SK-N-SH (cell line): ENCODE data around the gene SH3PXD2A. TPM values are rescaled to one million over a fixed set of nuclear protein-coding genes. Genes with fewer than 3 reads are reported as not detected.
A peak's percentile ranks its signal among the peaks of the same experiment; 100 is the strongest.

Experiments
- CTCF ChIA-PET: fragments of 300-600, 350-600 bp; formaldehyde crosslinking; extraction: SDS; loops from one replicate; lab custom pipeline; 2021; lab: Yijun Ruan, JAX
- POLR2A ChIA-PET: fragments of 350-600 bp; sonication (Branson Sonifier 250); formaldehyde crosslinking; extraction: SDS; loops from one replicate; lab custom pipeline; 2020; ENCODE audit warnings: antibody characterized with exemption, inconsistent platforms; lab: Yijun Ruan, JAX
- DNase-seq: peaks from one replicate; pipeline ENCODE4 v3.0.0; 2012
- H2AFZ ChIP-seq: fragments of 200-600 bp; sonication (generic); 2 replicates; pipeline ENCODE4 v1.8.1; 2016; ENCODE audit warnings: antibody characterized with exemption, mild to moderate bottlenecking, low read depth
- H3F3A ChIP-seq: fragments of 200-600 bp; sonication (generic); replicated peaks from 2 replicates; pipeline ENCODE3; 2016; ENCODE audit warnings: antibody characterized with exemption, mild to moderate bottlenecking; ENCODE audit not compliant: insufficient read depth
- H3K27ac ChIP-seq, 2 experiments: fragments of 200-500 bp in 1 of 2; fragments of 200-600 bp in 1 of 2; sonication (Bioruptor generic) in 1 of 2; sonication (generic), shearing (Covaris generic) in 1 of 2; 2 replicates each; pipeline versions ENCODE4 v1.5.1 to v1.6.1; 2014 to 2016; ENCODE audit warnings: low read depth in 2 of 2, inconsistent platforms in 1 of 2, low read length in 1 of 2, mild to moderate bottlenecking in 1 of 2, mixed read lengths in 1 of 2
- H3K27me3 ChIP-seq: fragments of 200-600 bp; sonication (generic), shearing (Covaris generic); 2 replicates; pipeline ENCODE4 v1.6.1; 2016; ENCODE audit warnings: mixed run types; ENCODE audit not compliant: insufficient read depth
- H3K36me3 ChIP-seq, 2 experiments: fragments of 200-500 bp in 1 of 2; fragments of 200-600 bp in 1 of 2; sonication (Bioruptor generic) in 1 of 2; sonication (generic) in 1 of 2; replicated peaks in 1 of 2; 2 replicates each; pipeline versions ENCODE3 to v1.5.1; 2014 to 2016; ENCODE audit warnings: low read length in 1 of 2, mild to moderate bottlenecking in 1 of 2; ENCODE audit not compliant: insufficient read depth in 2 of 2, control insufficient read depth in 1 of 2
- H3K4me1 ChIP-seq, 2 experiments: fragments of 200-500 bp in 1 of 2; fragments of 200-600 bp in 1 of 2; sonication (Bioruptor generic) in 1 of 2; sonication (generic), shearing (Covaris generic) in 1 of 2; 2 replicates each; pipeline versions ENCODE4 v1.5.1 to v1.6.1; 2014 to 2016; ENCODE audit warnings: low read depth in 1 of 2, low read length in 1 of 2, mixed run types in 1 of 2; ENCODE audit not compliant: insufficient read depth in 2 of 2, control insufficient read depth in 1 of 2
- H3K4me2 ChIP-seq: fragments of 200-600 bp; sonication (generic), shearing (Covaris generic); 2 replicates; pipeline ENCODE4 v1.6.1; 2017; ENCODE audit warnings: mixed run types
- H3K4me3 ChIP-seq, 2 experiments: fragments of 200-500 bp in 1 of 2; fragments of 200-600 bp in 1 of 2; sonication (Bioruptor generic) in 1 of 2; sonication (generic), shearing (Covaris generic) in 1 of 2; 2 replicates each; pipeline versions ENCODE4 v1.5.1 to v1.8.1; 2014 to 2016; ENCODE audit warnings: low read depth in 2 of 2, inconsistent platforms in 1 of 2, low read length in 1 of 2, mild to moderate bottlenecking in 1 of 2, mixed read lengths in 1 of 2, moderate library complexity in 1 of 2
- H3K79me2 ChIP-seq: fragments of 200-600 bp; sonication (generic); 2 replicates; pipeline ENCODE4 v1.8.1; 2017; ENCODE audit warnings: mild to moderate bottlenecking; ENCODE audit not compliant: insufficient read depth
- H3K9ac ChIP-seq: fragments of 200-600 bp; sonication (generic); 2 replicates; pipeline ENCODE4 v1.6.1; 2017; ENCODE audit warnings: mixed run types
- H3K9me2 ChIP-seq: fragments of 200-600 bp; sonication (generic); 2 replicates; pipeline ENCODE4 v1.6.1; 2017; ENCODE audit warnings: mixed run types
- H3K9me3 ChIP-seq: fragments of 200-600 bp; sonication (generic); 2 replicates; pipeline ENCODE4 v1.6.1; 2017; ENCODE audit warnings: mixed run types, mild to moderate bottlenecking, moderate library complexity
- H4K20me1 ChIP-seq: fragments of 200-600 bp; sonication (generic); 2 replicates; pipeline ENCODE4 v1.6.1; 2017; ENCODE audit warnings: mild to moderate bottlenecking, mixed run types; ENCODE audit not compliant: insufficient read depth
- CTCF ChIP-seq: fragments of 200-600 bp; sonication (generic); IDR thresholded peaks from 2 replicates; pipeline ENCODE4 v1.6.1; 2017; ENCODE audit warnings: antibody characterized with exemption, mild to moderate bottlenecking, moderate library complexity
- EZH2phosphoT487 ChIP-seq: fragments of 200-600 bp; sonication (generic); IDR thresholded peaks from 2 replicates; pipeline ENCODE4 v1.6.1; 2017; ENCODE audit warnings: low read depth, mixed run types, mild to moderate bottlenecking, antibody characterized with exemption, moderate library complexity, borderline replicate concordance
- FOSL2 ChIP-seq: IDR thresholded peaks from 2 replicates; pipeline ENCODE4 v1.4.0; 2012; ENCODE audit warnings: low read depth, mild to moderate bottlenecking, moderate library complexity, borderline replicate concordance
- IRF3 ChIP-seq: fragments of 150-350 bp; IDR thresholded peaks from 2 replicates; pipeline ENCODE4 v1.6.1; 2016; ENCODE audit warnings: mild to moderate bottlenecking, low read depth, low read length
- JUND ChIP-seq: IDR thresholded peaks from 2 replicates; pipeline ENCODE4 v1.4.0; 2012
- MAX ChIP-seq: IDR thresholded peaks from 2 replicates; pipeline ENCODE4 v1.4.0; 2012; ENCODE audit warnings: low read depth
- RAD21 ChIP-seq: IDR thresholded peaks from 2 replicates; pipeline ENCODE4 v1.6.1; 2012; ENCODE audit warnings: mild to moderate bottlenecking, low read length
- RCOR1 ChIP-seq: fragments of 150-350 bp; IDR thresholded peaks from 2 replicates; pipeline ENCODE4 v1.6.1; 2017; ENCODE audit warnings: antibody characterized with exemption, low read length
- REST ChIP-seq: IDR thresholded peaks from 2 replicates; pipeline ENCODE4 v1.6.1; 2012; ENCODE audit warnings: mild to moderate bottlenecking, low read depth, low read length, moderate library complexity
- RFX5 ChIP-seq: IDR thresholded peaks from 2 replicates; pipeline ENCODE4 v1.6.1; 2012; ENCODE audit warnings: mild to moderate bottlenecking, improper control_type of control experiment, low read length
- RXRA ChIP-seq: IDR thresholded peaks from 2 replicates; pipeline ENCODE4 v1.4.0; 2012; ENCODE audit warnings: low read depth, mild to moderate bottlenecking, borderline replicate concordance
- TAF1 ChIP-seq: IDR thresholded peaks from 2 replicates; pipeline ENCODE4 v1.6.1; 2012; ENCODE audit warnings: low read depth, mild to moderate bottlenecking, low read length, moderate library complexity, borderline replicate concordance
- TCF12 ChIP-seq: IDR thresholded peaks from 2 replicates; pipeline ENCODE4 v1.4.0; 2012
- TEAD4 ChIP-seq: IDR thresholded peaks from 2 replicates; pipeline ENCODE4 v1.4.0; 2012; ENCODE audit warnings: mild to moderate bottlenecking, borderline replicate concordance; ENCODE audit not compliant: insufficient read depth
- WGBS: methylation state at CpG from one replicate; pipeline ENCODE4 v1.1.6; 2017; ENCODE audit warnings: low lambda C conversion rate; 5-methylcytosine and 5-hydroxymethylcytosine counted together
- polyA plus RNA-seq, 3 experiments: library from polyadenylated mRNA; depleted of rRNA; stranded (reverse); fragments of >200 nt; gene quantifications; 2 replicates each; pipeline ENCODE4 v1.2.3, GENCODE V29; 2012

The SH3PXD2A gene
- polyA plus RNA-seq, 1 of the 3 experiments (the other 2 are of a cell fraction) = 2.5 TPM

GRCh38 chr10:103861505-103861904 lies 6.1 kb upstream of the SH3PXD2A start:
- peaks cover 4% of the 10 kb centered on the region for H3F3A ChIP-seq
- H3K79me2 ChIP-seq = no peaks in the 10 kb centered on the region
- POLR2A ChIA-PET = no interaction called here
- TF ChIP-seq CTCF (no peak), TAF1 (no peak), FOSL2 (peak; percentile 27; the same call in 1 of the 2 replicates)
- H3K9me3 ChIP-seq = peaks cover 8% of the 10 kb centered on the region; the same call in 1 of the 2 replicates
- no peaks in the 10 kb centered on the region for H3K36me3 ChIP-seq
- no peak overlapping the region for H3K4me3 ChIP-seq
- DNase-seq = no peak
- WGBS = 72% methylated on average over 1 of the region's 1 CpG
- H3K27ac ChIP-seq = no peak overlapping the region
- H3K4me2 ChIP-seq = no peak overlapping the region
- no peaks in the 10 kb centered on the region for H4K20me1 ChIP-seq
- no peak overlapping the region for H2AFZ ChIP-seq
- H3K9me2 ChIP-seq = no peaks in the 10 kb centered on the region
- H3K9ac ChIP-seq = no peak overlapping the region
- H3K27me3 ChIP-seq = no peaks in the 10 kb centered on the region
- peaks cover 0 to 12% of the 10 kb centered on the region in 2 experiments; a peak in 2 of 4 replicates for H3K4me1 ChIP-seq
- CTCF ChIA-PET = interaction anchor here (0.6 to 3.6 kb wide), 10 partner anchors 12 to 175 kb away, joined by 3 to 22 read pairs (median 4); no protein-coding TSS in a partner anchor

- Histone ChIP-seq H3K27ac (no peak overlapping the region; a peak in 1 of 4 replicates), H4K20me1 (no peaks in the 10 kb centered on the region), H3K9ac (no peak overlapping the region), H3K27me3 (no peaks in the 10 kb centered on the region), H3K79me2 (peaks cover 7% of the 10 kb centered on the region; the same call in 1 of the 2 replicates), H3K4me3 (no peak overlapping the region), H2AFZ (no peak overlapping the region), H3K4me2 (no peak overlapping the region), H3K9me3 (no peaks in the 10 kb centered on the region), H3K36me3 (no peaks in the 10 kb centered on the region), H3K9me2 (no peaks in the 10 kb centered on the region), H3F3A (peaks cover 4% of the 10 kb centered on the region), H3K4me1 (peaks cover 0 to 19% of the 10 kb centered on the region in 2 experiments; a peak in 2 of 4 replicates)
- ChIA-PET CTCF (interaction anchor here (0.7 to 9.7 kb wide), 15 partner anchors 11 to 256 kb away, joined by 3 to 169 read pairs (median 5); no protein-coding TSS in a partner anchor), POLR2A (no interaction called here)
- DNase-seq = peak; percentile 71
- 57% methylated on average over 15 of the region's 15 CpGs for WGBS
- TF ChIP-seq IRF3 (no peak), CTCF (peak; percentile 78), REST (no peak), FOSL2 (no peak), TCF12 (no peak), RAD21 (peak; percentile 87), JUND (no peak), EZH2phosphoT487 (no peak), RFX5 (no peak), MAX (no peak), TEAD4 (no peak), RCOR1 (no peak), RXRA (no peak)
Observed at GRCh38 chr10:103859161-103860086, 4.0 kb upstream of the SH3PXD2A start.
